SK-N-SH (cell line): ENCODE measurements around the gene KCNJ3. TPM values are rescaled to one million over a fixed set of nuclear protein-coding genes. Genes with fewer than 3 reads are reported as not detected.

Experiments
- CTCF ChIA-PET: fragments of 300-600, 350-600 bp; formaldehyde crosslinking; extraction: SDS; loops from one replicate; lab custom pipeline; 2021; lab: Yijun Ruan, JAX
- POLR2A ChIA-PET: fragments of 350-600 bp; sonication (Branson Sonifier 250); formaldehyde crosslinking; extraction: SDS; loops from one replicate; lab custom pipeline; 2020; ENCODE audit warnings: antibody characterized with exemption, inconsistent platforms; lab: Yijun Ruan, JAX
- DNase-seq: peaks from one replicate; pipeline ENCODE4 v3.0.0; 2012
- H2AFZ ChIP-seq: fragments of 200-600 bp; sonication (generic); 2 replicates; pipeline ENCODE4 v1.8.1; 2016; ENCODE audit warnings: antibody characterized with exemption, mild to moderate bottlenecking, low read depth
- H3F3A ChIP-seq: fragments of 200-600 bp; sonication (generic); replicated peaks from 2 replicates; pipeline ENCODE3; 2016; ENCODE audit warnings: antibody characterized with exemption, mild to moderate bottlenecking; ENCODE audit not compliant: insufficient read depth
- H3K27ac ChIP-seq, 2 experiments: fragments of 200-500 bp in 1 of 2; fragments of 200-600 bp in 1 of 2; sonication (Bioruptor generic) in 1 of 2; sonication (generic), shearing (Covaris generic) in 1 of 2; 2 replicates each; pipeline versions ENCODE4 v1.5.1 to v1.6.1; 2014 to 2016; ENCODE audit warnings: low read depth in 2 of 2, inconsistent platforms in 1 of 2, low read length in 1 of 2, mild to moderate bottlenecking in 1 of 2, mixed read lengths in 1 of 2
- H3K27me3 ChIP-seq: fragments of 200-600 bp; sonication (generic), shearing (Covaris generic); 2 replicates; pipeline ENCODE4 v1.6.1; 2016; ENCODE audit warnings: mixed run types; ENCODE audit not compliant: insufficient read depth
- H3K36me3 ChIP-seq, 2 experiments: fragments of 200-500 bp in 1 of 2; fragments of 200-600 bp in 1 of 2; sonication (Bioruptor generic) in 1 of 2; sonication (generic) in 1 of 2; replicated peaks in 1 of 2; 2 replicates each; pipeline versions ENCODE3 to v1.5.1; 2014 to 2016; ENCODE audit warnings: low read length in 1 of 2, mild to moderate bottlenecking in 1 of 2; ENCODE audit not compliant: insufficient read depth in 2 of 2, control insufficient read depth in 1 of 2
- H3K4me1 ChIP-seq, 2 experiments: fragments of 200-500 bp in 1 of 2; fragments of 200-600 bp in 1 of 2; sonication (Bioruptor generic) in 1 of 2; sonication (generic), shearing (Covaris generic) in 1 of 2; 2 replicates each; pipeline versions ENCODE4 v1.5.1 to v1.6.1; 2014 to 2016; ENCODE audit warnings: low read depth in 1 of 2, low read length in 1 of 2, mixed run types in 1 of 2; ENCODE audit not compliant: insufficient read depth in 2 of 2, control insufficient read depth in 1 of 2
- H3K4me2 ChIP-seq: fragments of 200-600 bp; sonication (generic), shearing (Covaris generic); 2 replicates; pipeline ENCODE4 v1.6.1; 2017; ENCODE audit warnings: mixed run types
- H3K4me3 ChIP-seq, 2 experiments: fragments of 200-500 bp in 1 of 2; fragments of 200-600 bp in 1 of 2; sonication (Bioruptor generic) in 1 of 2; sonication (generic), shearing (Covaris generic) in 1 of 2; 2 replicates each; pipeline versions ENCODE4 v1.5.1 to v1.8.1; 2014 to 2016; ENCODE audit warnings: low read depth in 2 of 2, inconsistent platforms in 1 of 2, low read length in 1 of 2, mild to moderate bottlenecking in 1 of 2, mixed read lengths in 1 of 2, moderate library complexity in 1 of 2
- H3K79me2 ChIP-seq: fragments of 200-600 bp; sonication (generic); 2 replicates; pipeline ENCODE4 v1.8.1; 2017; ENCODE audit warnings: mild to moderate bottlenecking; ENCODE audit not compliant: insufficient read depth
- H3K9ac ChIP-seq: fragments of 200-600 bp; sonication (generic); 2 replicates; pipeline ENCODE4 v1.6.1; 2017; ENCODE audit warnings: mixed run types
- H3K9me2 ChIP-seq: fragments of 200-600 bp; sonication (generic); 2 replicates; pipeline ENCODE4 v1.6.1; 2017; ENCODE audit warnings: mixed run types
- H3K9me3 ChIP-seq: fragments of 200-600 bp; sonication (generic); 2 replicates; pipeline ENCODE4 v1.6.1; 2017; ENCODE audit warnings: mixed run types, mild to moderate bottlenecking, moderate library complexity
- H4K20me1 ChIP-seq: fragments of 200-600 bp; sonication (generic); 2 replicates; pipeline ENCODE4 v1.6.1; 2017; ENCODE audit warnings: mild to moderate bottlenecking, mixed run types; ENCODE audit not compliant: insufficient read depth
- GABPA ChIP-seq: IDR thresholded peaks from 2 replicates; pipeline ENCODE4 v1.4.0; 2012; ENCODE audit warnings: low read depth, mild to moderate bottlenecking
- GATA2 ChIP-seq: sonication (generic); formaldehyde crosslinking; IDR thresholded peaks from 2 replicates; pipeline ENCODE4 v1.5.0; 2020; ENCODE audit warnings: mild to moderate bottlenecking, missing genetic modification reagents
- RCOR1 ChIP-seq: fragments of 150-350 bp; IDR thresholded peaks from 2 replicates; pipeline ENCODE4 v1.6.1; 2017; ENCODE audit warnings: antibody characterized with exemption, low read length
- TAF1 ChIP-seq: IDR thresholded peaks from 2 replicates; pipeline ENCODE4 v1.6.1; 2012; ENCODE audit warnings: low read depth, mild to moderate bottlenecking, low read length, moderate library complexity, borderline replicate concordance
- TCF12 ChIP-seq: IDR thresholded peaks from 2 replicates; pipeline ENCODE4 v1.4.0; 2012
- YY1 ChIP-seq: IDR thresholded peaks from 2 replicates; pipeline ENCODE4 v1.4.0; 2012; ENCODE audit warnings: low read depth, mild to moderate bottlenecking
- WGBS: methylation state at CpG from one replicate; pipeline ENCODE4 v1.1.6; 2017; ENCODE audit warnings: low lambda C conversion rate; 5-methylcytosine and 5-hydroxymethylcytosine counted together
- polyA plus RNA-seq, 3 experiments: library from polyadenylated mRNA; depleted of rRNA; stranded (reverse); fragments of >200 nt; gene quantifications; 2 replicates each; pipeline ENCODE4 v1.2.3, GENCODE V29; 2012
- TF ChIP-seq, protein P1 (sequence below): IDR thresholded peaks from 2 replicates; pipeline ENCODE4 v1.6.1; 2012; ENCODE audit warnings: mild to moderate bottlenecking, low read depth, low read length, moderate library complexity
- TF ChIP-seq, protein P2 (sequence below): fragments of 150-350 bp; IDR thresholded peaks from 2 replicates; pipeline ENCODE4 v1.6.1; 2017; ENCODE audit warnings: antibody characterized with exemption, low read length, low read depth, borderline replicate concordance
- TF ChIP-seq, protein P3 (sequence below): IDR thresholded peaks from 2 replicates; pipeline ENCODE4; 2012
- TF ChIP-seq, protein P4 (sequence below): IDR thresholded peaks from 2 replicates; pipeline ENCODE4 v1.4.0; 2012; ENCODE audit warnings: low read depth, borderline replicate concordance
- TF ChIP-seq, protein P5 (sequence below): fragments of 200-600 bp; sonication (generic); IDR thresholded peaks from 2 replicates; pipeline ENCODE4 v1.6.1; 2017; ENCODE audit warnings: antibody characterized with exemption, mild to moderate bottlenecking, moderate library complexity
- TF ChIP-seq, protein P6 (sequence below): IDR thresholded peaks from 2 replicates; pipeline ENCODE4 v1.4.0; 2012; ENCODE audit warnings: low read depth, borderline replicate concordance

Gene KCNJ3
- polyA plus RNA-seq, 1 of the 3 experiments (the other 2 are of a cell fraction) = not detected

DNA sequence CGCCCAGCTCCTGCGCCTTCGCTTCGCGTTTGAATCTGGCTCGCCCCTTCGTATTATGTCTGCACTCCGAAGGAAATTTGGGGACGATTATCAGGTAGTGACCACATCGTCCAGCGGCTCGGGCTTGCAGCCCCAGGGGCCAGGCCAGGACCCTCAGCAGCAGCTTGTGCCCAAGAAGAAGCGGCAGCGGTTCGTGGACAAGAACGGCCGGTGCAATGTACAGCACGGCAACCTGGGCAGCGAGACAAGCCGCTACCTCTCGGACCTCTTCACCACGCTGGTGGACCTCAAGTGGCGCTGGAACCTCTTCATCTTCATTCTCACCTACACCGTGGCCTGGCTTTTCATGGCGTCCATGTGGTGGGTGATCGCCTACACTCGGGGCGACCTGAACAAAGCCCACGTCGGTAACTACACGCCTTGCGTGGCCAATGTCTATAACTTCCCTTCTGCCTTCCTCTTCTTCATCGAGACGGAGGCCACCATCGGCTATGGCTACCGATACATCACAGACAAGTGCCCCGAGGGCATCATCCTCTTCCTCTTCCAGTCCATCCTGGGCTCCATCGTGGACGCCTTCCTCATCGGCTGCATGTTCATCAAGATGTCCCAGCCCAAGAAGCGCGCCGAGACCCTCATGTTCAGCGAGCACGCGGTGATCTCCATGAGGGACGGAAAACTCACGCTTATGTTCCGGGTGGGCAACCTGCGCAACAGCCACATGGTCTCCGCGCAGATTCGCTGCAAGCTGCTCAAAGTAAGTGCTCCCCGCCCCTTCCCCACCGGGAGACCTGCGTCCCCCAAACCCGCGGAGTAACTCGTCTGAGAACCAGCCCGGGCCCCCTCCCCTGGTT is 453 bp downstream of the KCNJ3 start (continued):
- TF ChIP-seq, protein P1, sequence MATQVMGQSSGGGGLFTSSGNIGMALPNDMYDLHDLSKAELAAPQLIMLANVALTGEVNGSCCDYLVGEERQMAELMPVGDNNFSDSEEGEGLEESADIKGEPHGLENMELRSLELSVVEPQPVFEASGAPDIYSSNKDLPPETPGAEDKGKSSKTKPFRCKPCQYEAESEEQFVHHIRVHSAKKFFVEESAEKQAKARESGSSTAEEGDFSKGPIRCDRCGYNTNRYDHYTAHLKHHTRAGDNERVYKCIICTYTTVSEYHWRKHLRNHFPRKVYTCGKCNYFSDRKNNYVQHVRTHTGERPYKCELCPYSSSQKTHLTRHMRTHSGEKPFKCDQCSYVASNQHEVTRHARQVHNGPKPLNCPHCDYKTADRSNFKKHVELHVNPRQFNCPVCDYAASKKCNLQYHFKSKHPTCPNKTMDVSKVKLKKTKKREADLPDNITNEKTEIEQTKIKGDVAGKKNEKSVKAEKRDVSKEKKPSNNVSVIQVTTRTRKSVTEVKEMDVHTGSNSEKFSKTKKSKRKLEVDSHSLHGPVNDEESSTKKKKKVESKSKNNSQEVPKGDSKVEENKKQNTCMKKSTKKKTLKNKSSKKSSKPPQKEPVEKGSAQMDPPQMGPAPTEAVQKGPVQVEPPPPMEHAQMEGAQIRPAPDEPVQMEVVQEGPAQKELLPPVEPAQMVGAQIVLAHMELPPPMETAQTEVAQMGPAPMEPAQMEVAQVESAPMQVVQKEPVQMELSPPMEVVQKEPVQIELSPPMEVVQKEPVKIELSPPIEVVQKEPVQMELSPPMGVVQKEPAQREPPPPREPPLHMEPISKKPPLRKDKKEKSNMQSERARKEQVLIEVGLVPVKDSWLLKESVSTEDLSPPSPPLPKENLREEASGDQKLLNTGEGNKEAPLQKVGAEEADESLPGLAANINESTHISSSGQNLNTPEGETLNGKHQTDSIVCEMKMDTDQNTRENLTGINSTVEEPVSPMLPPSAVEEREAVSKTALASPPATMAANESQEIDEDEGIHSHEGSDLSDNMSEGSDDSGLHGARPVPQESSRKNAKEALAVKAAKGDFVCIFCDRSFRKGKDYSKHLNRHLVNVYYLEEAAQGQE = no peak
- no peak for TF ChIP-seq RCOR1

DNA sequence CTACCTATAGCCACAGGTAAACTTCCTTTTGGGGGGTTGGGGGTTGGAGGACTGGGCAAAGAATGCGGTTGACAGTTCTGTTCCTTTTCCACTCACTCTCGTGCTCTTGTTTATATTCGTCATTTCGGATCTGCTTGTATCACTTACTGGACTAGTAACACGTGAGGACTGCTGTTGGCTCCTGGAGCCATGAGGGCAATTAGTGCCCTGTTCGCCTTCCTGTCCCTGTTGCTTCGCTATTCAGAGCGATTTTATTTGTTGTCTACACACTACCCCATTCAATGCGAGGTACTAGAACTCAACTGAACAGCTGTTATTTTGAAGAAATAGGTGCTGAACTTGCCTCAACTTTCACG is 1.1 kb downstream of the KCNJ3 start:
- no peak overlapping the region for H3K4me3 ChIP-seq
- H3K9me3 ChIP-seq = no peaks in the 10 kb centered on the region
- no peaks in the 10 kb centered on the region for H3K9me2 ChIP-seq
- H3K4me1 ChIP-seq = peaks cover 0 to 7% of the 10 kb centered on the region in 2 experiments; a peak in 1 of 4 replicates
- no peaks in the 10 kb centered on the region for H3F3A ChIP-seq
- H3K9ac ChIP-seq = no peak overlapping the region
- DNase-seq = no peak
- H3K4me2 ChIP-seq = no peak overlapping the region
- no peaks in the 10 kb centered on the region for H4K20me1 ChIP-seq
- WGBS = 59% methylated on average over 10 of the region's 10 CpGs
- TF ChIP-seq TAF1 (no peak), TCF12 (no peak), YY1 (no peak)
- TF ChIP-seq, protein P2, sequence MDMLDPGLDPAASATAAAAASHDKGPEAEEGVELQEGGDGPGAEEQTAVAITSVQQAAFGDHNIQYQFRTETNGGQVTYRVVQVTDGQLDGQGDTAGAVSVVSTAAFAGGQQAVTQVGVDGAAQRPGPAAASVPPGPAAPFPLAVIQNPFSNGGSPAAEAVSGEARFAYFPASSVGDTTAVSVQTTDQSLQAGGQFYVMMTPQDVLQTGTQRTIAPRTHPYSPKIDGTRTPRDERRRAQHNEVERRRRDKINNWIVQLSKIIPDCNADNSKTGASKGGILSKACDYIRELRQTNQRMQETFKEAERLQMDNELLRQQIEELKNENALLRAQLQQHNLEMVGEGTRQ = no peak
- TF ChIP-seq, protein P3, sequence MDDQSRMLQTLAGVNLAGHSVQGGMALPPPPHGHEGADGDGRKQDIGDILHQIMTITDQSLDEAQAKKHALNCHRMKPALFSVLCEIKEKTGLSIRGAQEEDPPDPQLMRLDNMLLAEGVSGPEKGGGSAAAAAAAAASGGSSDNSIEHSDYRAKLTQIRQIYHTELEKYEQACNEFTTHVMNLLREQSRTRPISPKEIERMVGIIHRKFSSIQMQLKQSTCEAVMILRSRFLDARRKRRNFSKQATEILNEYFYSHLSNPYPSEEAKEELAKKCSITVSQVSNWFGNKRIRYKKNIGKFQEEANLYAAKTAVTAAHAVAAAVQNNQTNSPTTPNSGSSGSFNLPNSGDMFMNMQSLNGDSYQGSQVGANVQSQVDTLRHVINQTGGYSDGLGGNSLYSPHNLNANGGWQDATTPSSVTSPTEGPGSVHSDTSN = no peak
- ChIA-PET CTCF (interaction anchor here (0.6 kb wide), 1 partner anchor 36 kb away, joined by 3 read pairs; no protein-coding TSS in a partner anchor), POLR2A (no interaction called here)
- H2AFZ ChIP-seq = no peak overlapping the region
- H3K27ac ChIP-seq = no peak overlapping the region
- no peaks in the 10 kb centered on the region for H3K36me3 ChIP-seq
- H3K27me3 ChIP-seq = peaks cover 19% of the 10 kb centered on the region
- no peaks in the 10 kb centered on the region for H3K79me2 ChIP-seq

DNA sequence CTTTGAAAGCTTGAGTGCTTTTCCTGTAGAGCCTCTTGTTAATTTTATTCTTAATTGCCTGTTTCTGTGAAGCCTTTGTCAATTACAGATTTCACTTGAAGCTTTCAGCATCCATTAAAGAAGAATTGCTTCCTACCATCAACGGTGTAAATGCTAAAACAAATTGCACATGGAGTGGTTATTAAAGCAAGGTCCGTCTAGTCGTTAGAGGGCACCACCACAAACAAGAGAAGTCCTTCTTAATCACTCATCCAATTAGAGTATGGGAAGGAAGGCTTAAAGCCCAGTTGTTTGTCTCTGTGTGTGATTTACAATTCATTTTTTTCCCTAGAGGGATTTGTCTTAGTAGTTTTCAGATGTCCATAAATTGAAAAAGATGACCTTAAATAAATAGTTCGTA is 1.6 kb downstream of the KCNJ3 start:
- Histone ChIP-seq H3K4me2 (no peak overlapping the region), H3K4me1 (peaks cover 0 to 7% of the 10 kb centered on the region in 2 experiments; a peak in 1 of 4 replicates), H3K36me3 (no peaks in the 10 kb centered on the region), H3K79me2 (no peaks in the 10 kb centered on the region), H3F3A (no peaks in the 10 kb centered on the region), H4K20me1 (no peaks in the 10 kb centered on the region), H3K4me3 (no peak overlapping the region), H3K27me3 (peaks cover 19% of the 10 kb centered on the region), H3K9me3 (no peaks in the 10 kb centered on the region), H3K9me2 (no peaks in the 10 kb centered on the region), H3K27ac (no peak overlapping the region), H2AFZ (no peak overlapping the region), H3K9ac (no peak overlapping the region)
- DNase-seq = no peak
- WGBS = 29% methylated on average over 4 of the region's 4 CpGs
- ChIA-PET CTCF (interaction anchor here (0.6 kb wide), 1 partner anchor 35 kb away, joined by 3 read pairs; no protein-coding TSS in a partner anchor), POLR2A (no interaction called here)
- TF ChIP-seq RCOR1 (no peak), GATA2 (CRISPR knock-in tag) (no peak), TAF1 (no peak), GABPA (no peak)
- TF ChIP-seq, protein P4, sequence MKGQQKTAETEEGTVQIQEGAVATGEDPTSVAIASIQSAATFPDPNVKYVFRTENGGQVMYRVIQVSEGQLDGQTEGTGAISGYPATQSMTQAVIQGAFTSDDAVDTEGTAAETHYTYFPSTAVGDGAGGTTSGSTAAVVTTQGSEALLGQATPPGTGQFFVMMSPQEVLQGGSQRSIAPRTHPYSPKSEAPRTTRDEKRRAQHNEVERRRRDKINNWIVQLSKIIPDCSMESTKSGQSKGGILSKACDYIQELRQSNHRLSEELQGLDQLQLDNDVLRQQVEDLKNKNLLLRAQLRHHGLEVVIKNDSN = no peak
- TF ChIP-seq, protein P5, sequence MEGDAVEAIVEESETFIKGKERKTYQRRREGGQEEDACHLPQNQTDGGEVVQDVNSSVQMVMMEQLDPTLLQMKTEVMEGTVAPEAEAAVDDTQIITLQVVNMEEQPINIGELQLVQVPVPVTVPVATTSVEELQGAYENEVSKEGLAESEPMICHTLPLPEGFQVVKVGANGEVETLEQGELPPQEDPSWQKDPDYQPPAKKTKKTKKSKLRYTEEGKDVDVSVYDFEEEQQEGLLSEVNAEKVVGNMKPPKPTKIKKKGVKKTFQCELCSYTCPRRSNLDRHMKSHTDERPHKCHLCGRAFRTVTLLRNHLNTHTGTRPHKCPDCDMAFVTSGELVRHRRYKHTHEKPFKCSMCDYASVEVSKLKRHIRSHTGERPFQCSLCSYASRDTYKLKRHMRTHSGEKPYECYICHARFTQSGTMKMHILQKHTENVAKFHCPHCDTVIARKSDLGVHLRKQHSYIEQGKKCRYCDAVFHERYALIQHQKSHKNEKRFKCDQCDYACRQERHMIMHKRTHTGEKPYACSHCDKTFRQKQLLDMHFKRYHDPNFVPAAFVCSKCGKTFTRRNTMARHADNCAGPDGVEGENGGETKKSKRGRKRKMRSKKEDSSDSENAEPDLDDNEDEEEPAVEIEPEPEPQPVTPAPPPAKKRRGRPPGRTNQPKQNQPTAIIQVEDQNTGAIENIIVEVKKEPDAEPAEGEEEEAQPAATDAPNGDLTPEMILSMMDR = no peak
- TF ChIP-seq, protein P6, sequence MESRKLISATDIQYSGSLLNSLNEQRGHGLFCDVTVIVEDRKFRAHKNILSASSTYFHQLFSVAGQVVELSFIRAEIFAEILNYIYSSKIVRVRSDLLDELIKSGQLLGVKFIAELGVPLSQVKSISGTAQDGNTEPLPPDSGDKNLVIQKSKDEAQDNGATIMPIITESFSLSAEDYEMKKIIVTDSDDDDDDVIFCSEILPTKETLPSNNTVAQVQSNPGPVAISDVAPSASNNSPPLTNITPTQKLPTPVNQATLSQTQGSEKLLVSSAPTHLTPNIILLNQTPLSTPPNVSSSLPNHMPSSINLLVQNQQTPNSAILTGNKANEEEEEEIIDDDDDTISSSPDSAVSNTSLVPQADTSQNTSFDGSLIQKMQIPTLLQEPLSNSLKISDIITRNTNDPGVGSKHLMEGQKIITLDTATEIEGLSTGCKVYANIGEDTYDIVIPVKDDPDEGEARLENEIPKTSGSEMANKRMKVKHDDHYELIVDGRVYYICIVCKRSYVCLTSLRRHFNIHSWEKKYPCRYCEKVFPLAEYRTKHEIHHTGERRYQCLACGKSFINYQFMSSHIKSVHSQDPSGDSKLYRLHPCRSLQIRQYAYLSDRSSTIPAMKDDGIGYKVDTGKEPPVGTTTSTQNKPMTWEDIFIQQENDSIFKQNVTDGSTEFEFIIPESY = no peak
